ENCODE results near the gene FBXL14. TPM values are rescaled to one million over a fixed set of nuclear protein-coding genes. Genes with fewer than 3 reads are reported as not detected.

Gene FBXL14, protein sequence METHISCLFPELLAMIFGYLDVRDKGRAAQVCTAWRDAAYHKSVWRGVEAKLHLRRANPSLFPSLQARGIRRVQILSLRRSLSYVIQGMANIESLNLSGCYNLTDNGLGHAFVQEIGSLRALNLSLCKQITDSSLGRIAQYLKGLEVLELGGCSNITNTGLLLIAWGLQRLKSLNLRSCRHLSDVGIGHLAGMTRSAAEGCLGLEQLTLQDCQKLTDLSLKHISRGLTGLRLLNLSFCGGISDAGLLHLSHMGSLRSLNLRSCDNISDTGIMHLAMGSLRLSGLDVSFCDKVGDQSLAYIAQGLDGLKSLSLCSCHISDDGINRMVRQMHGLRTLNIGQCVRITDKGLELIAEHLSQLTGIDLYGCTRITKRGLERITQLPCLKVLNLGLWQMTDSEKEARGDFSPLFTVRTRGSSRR
- 7.7 and 9.4 TPM in 2 replicates for total RNA-seq

DNA sequence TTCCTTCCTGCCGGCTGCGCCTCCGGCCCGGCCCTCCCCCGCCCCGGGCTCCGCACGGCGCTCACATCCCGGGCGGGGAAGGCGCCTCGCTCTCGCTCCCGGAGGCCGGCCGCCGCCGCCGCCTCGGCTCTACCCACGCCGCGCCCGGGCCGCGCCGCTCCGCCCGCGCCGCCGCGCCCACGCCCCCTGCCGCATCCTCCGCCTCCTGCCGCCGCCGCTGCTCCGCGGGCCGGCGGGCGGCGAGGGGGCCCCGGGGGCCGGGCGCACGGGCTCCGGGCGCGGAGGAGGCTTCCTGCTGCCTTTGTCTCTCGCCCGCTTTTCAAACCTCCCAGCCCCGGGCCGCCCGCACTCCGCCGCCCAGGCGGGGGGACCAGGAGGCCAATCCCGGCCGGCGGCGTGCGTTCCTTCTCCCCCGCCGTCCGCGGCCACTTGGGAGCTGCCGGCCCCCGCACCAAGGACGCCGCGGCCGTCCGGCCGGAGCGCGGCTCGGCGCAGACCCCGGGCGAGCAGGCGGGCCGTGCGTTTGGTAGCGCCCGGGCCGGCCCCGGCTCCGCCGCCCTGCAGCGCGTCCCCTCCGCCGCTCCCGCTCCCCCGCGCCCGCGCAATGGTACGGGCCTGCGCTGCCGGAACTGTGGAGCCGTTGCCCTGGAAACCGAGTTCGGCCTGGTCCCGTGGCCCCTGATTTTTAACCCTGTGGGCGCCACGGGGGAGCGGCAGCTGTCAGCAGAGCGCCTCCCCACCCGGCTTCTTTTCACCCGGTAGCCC lies at the start of gene FBXL14:
Gene FBXL14, minus strand, starts transcription at position 321 of the 765 bp plus-strand sequence. CDS start 515 bp downstream, outside the sequence.

DNA sequence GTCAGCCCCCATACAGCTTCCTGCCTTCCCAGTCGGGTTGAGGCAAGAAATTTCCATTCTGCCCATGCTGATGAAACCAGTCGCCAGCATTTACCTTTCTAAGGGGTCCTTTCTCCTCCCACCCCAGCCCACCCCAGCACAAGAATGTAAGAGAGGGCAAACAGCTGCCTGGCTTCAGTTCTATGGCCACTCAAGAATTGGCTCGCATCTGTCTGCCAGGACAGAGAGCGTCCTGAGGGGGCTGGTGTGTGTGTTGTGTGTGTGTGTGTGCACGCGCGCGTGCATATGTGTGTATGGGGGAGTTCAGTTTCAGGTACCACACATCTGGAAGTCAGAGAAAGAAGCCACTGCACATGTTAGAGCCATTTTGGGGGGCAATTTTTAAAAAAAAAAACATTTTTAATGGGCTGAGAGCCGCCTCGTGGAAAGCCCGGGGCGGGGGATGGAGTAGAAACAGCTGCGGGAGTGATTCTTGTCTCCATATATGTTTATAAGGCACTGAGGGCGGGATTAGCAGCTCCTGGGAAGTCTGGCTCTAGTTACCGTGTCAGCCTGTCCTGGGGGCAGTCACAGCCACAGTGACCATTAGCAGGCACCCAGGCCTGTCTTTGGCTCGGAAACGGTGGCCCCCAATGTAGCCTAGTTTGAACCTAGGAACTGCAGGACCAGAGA lies 34.4 kb upstream of the FBXL14 start, which contains the start of gene WNT5B:
Gene WNT5B, plus strand, starts transcription at position 566 of the 672 bp plus-strand sequence. CDS start 2,124 bp downstream, outside the sequence.

Other genes with a start within 250 kb of the FBXL14 start
- 0.07 and 0.53 TPM in 2 replicates for gene WNT5B, start 34.6 kb upstream of the FBXL14 start, total RNA-seq
- 45.5 and 63.9 TPM in 2 replicates for gene ADIPOR2, start 96.5 kb upstream of the FBXL14 start, total RNA-seq
- gene LRTM2, start 226.0 kb upstream of the FBXL14 start, total RNA-seq: not detected in 2 replicates